Activated T-helper 9 cell treated with anti-CD3 and anti-CD28 coated beads, Interleukin-2, amount 50 U/mL, for 16 hours (primary cell): ENCODE results near the gene BCAT1.
A peak's percentile ranks its signal among the peaks of the same experiment; 100 is the strongest.

Experiments used
- DNase-seq: peaks from one replicate; pipeline ENCODE4 v3.0.0-alpha.2; 2020; ENCODE audit warnings: low read depth

The BCAT1 gene

GRCh38 chr12:24948757-24949722 lies at the start of gene BCAT1:
Gene BCAT1 (minus strand): TSS chr12:24949101. CDS start chr12:24948932, 169 bp downstream.
- peak; percentile 15 for DNase-seq

- no peak for DNase-seq
These were observed 49.2 kb upstream of the BCAT1 start for GRCh38 chr12:24997970-24998582.

GRCh38 chr12:24997496-24997895 lies 48.6 kb upstream of the BCAT1 start:
- no peak for DNase-seq

- no peak for DNase-seq
These were observed 47.9 kb upstream of the BCAT1 start for GRCh38 chr12:24996820-24997219.

- no peak for DNase-seq
These were observed 47.3 kb upstream of the BCAT1 start for GRCh38 chr12:24996102-24996797.

- DNase-seq: no peak
These were observed 44.9 kb upstream of the BCAT1 start for GRCh38 chr12:24993793-24994192.

GRCh38 chr12:24991209-24992049 lies 42.5 kb upstream of the BCAT1 start:
- no peak for DNase-seq

- no peak for DNase-seq
These were observed 40.3 kb upstream of the BCAT1 start for GRCh38 chr12:24989216-24989615.

- DNase-seq: no peak
These were observed 33.3 kb upstream of the BCAT1 start for GRCh38 chr12:24982250-24982649.

- no peak for DNase-seq
These were observed 31.3 kb upstream of the BCAT1 start for GRCh38 chr12:24979976-24980730.

- no peak for DNase-seq
These were observed 30.4 kb upstream of the BCAT1 start for GRCh38 chr12:24979329-24979728.

GRCh38 chr12:24977711-24978110 lies 28.8 kb upstream of the BCAT1 start:
- DNase-seq: no peak

- DNase-seq: no peak
These were observed 28.2 kb upstream of the BCAT1 start for GRCh38 chr12:24977060-24977459.

GRCh38 chr12:24975425-24975824 lies 26.5 kb upstream of the BCAT1 start:
- no peak for DNase-seq

- DNase-seq: no peak
These were observed 25.3 kb upstream of the BCAT1 start for GRCh38 chr12:24974216-24974615.

GRCh38 chr12:24972078-24972477 lies 23.2 kb upstream of the BCAT1 start:
- DNase-seq: no peak

- no peak for DNase-seq
These were observed 21.3 kb upstream of the BCAT1 start for GRCh38 chr12:24970177-24970576.

GRCh38 chr12:24966951-24967564 lies 18.2 kb upstream of the BCAT1 start:
- DNase-seq: no peak

- no peak for DNase-seq
These were observed 15.4 kb upstream of the BCAT1 start for GRCh38 chr12:24964342-24964741.

GRCh38 chr12:24960222-24960855 lies 11.4 kb upstream of the BCAT1 start:
- DNase-seq: no peak
